HTR-8/SVneo (cell line): ENCODE measurements around the gene STX4.

Experiments
- DNase-seq: peaks from one replicate; pipeline ENCODE4 v3.0.0; 2011; ENCODE audit warnings: low spot score, mixed read lengths; ENCODE audit not compliant: insufficient read length
- FAIRE-seq: peaks from 2 replicates; lab custom pipeline; 2011; peaks lifted over from hg19 to GRCh38; lab: Jason Lieb, UNC

The STX4 gene

DNA sequence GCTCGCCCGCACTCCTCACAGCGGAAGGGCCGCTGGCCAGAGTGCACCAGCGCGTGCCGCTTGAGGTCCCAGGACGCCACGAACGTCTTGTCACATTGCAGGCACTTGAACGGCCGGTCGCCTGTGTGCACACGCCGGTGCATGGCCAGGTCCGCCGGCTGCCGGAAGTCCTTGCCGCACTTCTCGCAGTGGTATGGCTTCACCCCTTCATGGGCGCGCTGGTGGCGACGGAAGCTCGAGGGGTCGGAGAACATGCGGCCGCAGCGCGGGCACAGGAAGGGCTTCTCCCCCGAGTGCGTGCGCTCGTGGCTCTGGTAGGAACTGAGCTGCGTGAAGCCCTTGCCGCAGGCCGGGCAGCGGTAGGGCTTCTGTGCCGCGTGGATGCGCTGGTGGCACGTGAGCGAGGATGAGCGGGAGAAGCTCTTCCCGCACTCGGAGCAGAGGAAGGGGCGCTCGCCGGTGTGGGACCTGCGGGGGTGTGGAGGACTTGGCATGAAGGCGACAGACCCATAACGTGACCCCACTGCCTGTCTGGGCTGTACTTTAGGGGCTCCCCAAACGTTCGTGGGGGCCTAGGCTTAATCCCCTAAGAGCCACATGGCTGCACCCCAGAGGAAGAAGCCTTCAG is 28.6 kb downstream of the STX4 start:
- no peak for DNase-seq

DNA sequence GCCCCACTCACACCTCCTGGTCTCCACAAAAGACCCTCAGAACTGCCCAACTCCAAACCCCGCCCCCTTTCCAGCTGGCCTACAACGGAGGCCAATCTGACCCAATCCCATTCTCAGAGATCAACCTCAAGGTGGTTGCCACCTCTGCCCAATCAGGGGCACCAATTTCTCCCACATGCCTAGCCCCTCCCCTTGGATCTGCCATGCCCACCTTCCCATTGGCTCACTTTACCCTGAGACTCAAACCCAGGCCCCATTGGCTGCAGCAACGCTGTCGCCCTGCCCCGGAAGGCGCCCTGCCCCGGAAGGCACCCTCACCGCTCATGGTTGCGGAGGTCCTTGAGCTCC is 30.1 kb downstream of the STX4 start:
- DNase-seq = no peak
- no peak for FAIRE-seq

More for the DNA sequence above, 28.6 kb downstream of the STX4 start:
- no peak for FAIRE-seq

DNA sequence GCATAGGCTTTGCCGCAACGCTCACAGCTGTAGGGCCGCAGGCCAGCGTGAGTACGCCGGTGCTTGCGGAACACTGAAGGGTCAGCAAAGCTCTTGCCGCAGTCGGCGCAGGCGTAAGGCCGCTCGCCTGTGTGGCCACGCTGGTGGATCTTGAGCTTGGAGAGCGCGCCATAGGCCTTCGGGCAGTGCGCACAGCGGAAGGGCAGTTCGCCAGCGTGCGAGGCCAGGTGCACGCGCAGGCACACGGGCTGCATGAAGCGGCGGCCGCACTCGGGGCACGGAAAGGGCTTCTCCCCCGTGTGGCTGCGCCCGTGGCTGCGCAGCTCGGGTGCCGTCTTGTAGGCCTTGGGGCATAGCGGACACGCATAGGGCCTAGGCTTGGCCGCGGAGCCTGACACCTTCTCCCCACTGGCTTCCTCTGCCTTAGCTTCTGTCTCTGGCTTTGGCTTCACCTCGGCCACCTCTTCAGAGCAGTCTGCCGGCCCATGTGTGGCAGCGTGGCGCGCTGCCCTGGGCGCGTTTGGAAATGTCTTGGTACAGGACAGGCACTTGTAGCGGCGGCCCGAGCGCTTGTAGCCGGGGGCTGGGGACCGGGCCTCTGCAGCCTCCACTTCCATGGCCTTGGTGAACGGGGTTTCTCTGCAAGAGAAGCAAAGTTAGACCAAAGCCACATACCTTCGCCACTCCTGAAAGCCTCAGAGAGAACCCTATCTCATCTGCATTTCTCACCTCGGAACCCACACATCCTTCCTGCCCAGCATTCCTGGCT is 30.7 kb downstream of the STX4 start:
- no peak for DNase-seq
- no peak for FAIRE-seq

DNA sequence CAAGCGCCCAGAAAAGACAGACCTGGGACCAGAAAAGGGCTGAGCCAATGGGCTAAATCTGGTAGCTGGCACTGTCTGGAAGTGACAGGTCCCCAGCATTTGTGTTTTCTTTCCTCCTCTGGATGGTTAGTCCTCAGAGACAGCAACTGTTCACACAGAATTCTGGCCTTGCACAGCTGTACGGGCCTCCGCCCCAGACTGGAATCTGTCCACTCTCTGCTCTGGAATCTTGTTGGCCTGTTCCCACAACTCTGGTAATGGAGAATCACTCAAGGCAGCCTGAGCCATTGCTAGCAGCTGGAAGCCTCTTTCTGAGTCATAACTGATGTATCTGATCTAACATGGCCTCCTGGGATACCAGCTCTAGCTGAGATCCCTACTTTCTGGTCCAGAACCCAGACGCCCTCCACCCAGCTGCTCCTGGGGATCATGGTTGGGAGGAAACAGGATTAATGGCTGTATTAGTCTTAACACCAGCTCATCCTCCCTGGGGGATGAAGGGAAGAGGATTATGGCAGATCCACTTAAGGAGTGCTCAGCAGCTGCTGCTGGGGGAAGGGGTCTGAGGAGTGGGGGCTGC is 31.6 kb downstream of the STX4 start:
- FAIRE-seq = no peak
- peak; percentile 43 for DNase-seq

DNA sequence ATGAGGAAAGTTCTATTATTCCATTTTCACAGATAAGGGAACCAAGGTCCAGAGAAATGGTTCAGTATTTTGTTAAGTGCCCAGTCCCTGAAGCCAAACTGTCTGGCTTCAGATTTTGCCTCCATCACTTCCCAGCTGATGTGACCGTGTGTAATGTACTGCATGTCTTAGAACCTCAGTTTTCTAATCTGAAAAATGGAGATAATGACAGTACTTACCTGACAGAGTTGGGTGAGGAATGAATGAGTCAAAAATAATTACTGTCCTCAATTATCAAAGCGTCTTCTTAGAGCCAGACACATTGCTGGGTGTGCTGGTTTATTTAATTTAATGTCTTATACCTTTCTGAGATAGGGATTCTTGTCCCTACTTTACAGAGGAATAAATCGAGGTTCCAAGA is 34.0 kb downstream of the STX4 start:
- no peak for DNase-seq
- no peak for FAIRE-seq

DNA sequence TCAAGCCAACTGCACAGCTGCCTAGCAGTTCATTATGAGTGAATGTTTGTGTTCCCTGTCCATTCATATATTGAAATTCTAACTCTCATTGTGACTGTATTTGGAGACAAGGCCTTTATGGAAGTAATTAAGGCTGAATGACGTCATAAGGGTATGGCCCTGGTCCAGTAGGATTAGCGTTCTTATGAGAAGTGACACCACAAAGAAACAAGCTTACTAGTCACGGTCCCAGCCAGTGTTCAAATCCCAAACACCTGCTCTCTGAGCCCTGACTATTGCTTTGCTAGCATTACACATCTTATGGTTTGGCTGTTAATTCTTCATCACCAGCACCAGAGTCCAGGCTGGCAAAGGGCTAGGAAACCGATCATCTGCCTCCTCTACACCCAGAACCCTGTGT is 38.5 kb downstream of the STX4 start:
- DNase-seq = no peak
- FAIRE-seq = no peak

DNA sequence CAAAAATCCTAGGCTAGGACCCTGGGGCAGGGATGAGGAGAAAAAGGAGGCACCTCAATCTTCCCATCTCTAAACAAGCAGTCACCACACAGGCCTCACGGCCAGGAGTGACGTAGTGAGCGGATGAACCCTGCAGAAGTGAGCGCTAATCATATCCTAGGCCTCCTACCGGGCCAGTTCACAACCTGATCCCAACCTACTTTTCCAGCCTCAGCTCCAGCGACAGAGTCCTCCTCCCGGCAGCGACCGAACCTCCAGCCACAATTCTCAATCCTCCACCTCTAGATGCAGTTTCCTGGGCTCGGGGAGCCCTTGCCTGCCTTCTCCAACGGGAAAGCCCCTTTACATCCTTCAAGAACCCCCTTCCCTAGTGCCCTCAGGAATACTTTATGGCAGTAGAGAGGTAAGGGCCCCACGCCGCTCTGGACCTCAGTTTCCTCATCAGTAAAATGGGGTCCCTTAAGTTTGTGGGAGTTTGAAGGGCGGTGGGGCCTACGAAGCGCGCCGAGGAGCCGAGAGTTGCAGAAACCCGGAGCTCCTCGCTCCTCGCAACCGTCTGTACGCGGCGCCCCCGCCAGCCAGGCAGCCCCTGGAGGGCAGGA is 39.3 kb downstream of the STX4 start:
- no peak for FAIRE-seq
- DNase-seq = no peak

DNA sequence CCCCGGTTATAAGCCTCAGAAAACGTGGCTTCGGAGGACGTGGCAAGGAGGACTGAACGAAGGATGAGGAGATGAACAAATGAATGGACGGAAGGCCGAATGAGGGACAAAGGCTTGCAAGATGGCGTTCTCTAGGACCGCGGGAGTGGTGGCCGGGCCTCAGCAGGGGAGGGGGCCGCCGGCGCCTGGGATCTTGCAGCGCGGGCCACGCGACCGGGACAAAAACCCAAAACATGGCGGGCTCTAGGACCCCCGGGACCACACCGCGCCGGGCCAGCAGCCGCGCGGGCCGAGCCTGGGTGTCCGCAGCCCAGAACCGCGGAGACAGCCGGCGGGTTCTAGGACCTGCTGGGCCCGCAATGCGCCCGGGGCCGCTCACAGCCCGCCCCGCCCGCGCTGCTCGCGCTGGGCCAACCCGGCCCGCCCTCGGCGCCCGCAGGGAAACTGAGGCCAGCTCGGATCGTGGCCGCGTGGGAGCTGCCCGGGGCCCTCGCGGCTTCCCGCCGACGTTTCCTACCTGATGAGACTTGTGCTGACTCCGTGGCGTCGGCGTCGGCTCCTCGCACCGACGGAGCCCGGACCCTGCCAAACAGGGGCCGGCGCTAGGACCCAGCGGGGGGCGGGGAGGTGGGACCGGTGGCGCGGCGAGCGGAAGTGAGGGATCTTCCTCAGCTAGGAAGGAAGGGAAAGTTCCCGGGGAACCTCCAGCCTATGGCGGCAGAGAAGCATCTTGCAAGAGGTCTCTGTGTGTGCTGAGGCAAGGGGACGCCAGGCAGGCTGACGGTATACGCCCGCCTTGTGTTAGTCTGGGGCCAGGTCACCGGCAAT is 40.0 kb downstream of the STX4 start:
- no peak for FAIRE-seq

DNA sequence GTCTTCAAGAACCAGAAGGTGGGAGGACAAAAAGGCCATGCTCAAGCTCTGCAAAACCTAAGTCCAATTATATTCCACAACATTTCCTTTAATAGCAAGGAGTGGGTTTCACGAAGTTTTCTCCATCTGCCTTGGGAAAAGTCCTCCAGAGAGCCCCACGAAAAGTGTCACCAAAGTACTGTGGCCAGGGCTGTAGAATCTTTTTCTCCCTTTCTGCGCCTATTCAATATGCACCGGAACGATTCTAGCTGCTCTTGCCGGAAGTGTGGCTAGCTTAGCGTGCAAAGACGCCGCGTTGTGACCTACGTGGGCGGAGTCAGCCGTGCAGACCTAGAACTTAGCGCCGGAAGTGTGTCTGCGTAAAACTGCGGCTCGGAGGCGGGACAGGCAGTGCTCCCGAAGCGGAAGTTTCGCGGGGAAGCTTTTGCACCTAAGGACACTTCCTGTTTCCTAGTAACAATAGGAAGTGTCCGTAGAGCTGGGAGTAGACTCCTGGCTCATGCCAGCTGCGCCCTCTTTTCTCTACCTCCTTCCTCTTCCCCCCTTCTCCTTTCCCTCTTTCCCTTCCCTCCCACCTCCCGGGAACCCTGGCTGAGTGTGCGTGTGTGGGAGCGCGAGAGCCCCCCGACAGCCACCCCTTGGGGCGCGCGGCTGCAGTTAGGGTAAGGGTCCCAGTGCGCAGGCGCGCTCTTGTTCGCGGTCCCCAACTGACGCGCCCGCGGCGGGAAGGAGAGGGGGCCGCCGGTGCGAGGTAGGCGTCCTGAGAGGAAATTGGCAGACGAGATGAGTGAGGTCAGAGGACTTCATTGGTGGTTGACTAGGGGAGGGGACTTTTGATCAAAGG is 40.8 kb downstream of the STX4 start, which contains the start of the genes ZNF646 and ZNF668:
Gene ZNF646, plus strand, starts transcription at position 453 of the 844 bp plus-strand sequence. CDS start 1,903 bp downstream, outside the sequence.
Gene ZNF668, minus strand, starts transcription at position 271 of the 844 bp plus-strand sequence. CDS start 9,781 bp downstream, outside the sequence.
- peak; percentile 97 for DNase-seq
- FAIRE-seq = peak; percentile 59

More for the DNA sequence above, 40.0 kb downstream of the STX4 start:
- peak; percentile 87 for DNase-seq

DNA sequence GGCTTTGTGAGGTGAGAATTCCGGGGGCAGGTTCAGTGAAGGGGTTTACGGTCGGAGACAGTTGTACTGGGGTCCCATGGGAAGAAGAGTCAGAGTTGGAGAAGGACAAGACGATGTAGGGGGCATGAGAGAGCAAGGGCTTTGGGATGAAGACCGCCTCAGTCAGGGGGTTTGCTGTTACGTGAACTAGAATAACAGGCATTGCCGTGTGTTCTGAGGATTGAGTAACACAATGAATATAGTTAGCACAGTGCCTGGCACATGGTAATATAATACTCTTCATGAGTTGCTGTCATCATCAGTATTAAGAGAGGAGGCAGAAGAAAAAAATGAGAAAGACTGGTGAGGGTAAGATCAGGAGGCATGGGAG is 41.4 kb downstream of the STX4 start:
- DNase-seq = no peak
- no peak for FAIRE-seq

DNA sequence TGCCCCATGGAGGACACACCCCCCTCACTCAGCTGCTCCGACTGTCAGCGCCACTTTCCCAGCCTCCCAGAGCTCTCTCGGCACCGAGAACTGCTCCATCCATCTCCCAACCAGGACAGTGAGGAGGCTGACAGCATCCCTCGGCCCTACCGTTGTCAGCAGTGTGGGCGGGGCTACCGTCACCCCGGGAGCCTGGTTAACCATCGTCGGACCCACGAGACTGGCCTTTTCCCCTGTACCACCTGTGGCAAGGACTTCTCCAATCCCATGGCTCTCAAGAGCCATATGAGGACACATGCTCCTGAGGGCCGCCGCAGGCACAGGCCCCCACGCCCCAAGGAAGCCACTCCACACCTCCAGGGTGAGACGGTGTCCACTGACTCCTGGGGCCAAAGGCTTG is 43.0 kb downstream of the STX4 start:
- no peak for DNase-seq
- FAIRE-seq = no peak

DNA sequence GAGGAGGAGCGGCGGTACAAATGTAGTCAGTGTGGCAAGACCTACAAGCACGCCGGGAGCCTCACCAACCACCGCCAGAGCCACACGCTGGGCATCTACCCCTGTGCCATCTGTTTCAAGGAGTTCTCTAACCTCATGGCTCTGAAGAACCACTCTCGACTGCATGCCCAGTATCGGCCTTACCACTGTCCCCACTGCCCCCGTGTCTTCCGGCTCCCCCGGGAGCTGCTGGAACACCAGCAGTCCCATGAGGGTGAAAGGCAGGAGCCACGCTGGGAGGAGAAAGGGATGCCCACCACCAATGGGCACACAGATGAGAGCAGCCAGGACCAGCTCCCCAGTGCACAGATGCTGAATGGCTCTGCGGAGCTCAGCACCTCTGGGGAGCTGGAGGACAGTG is 43.7 kb downstream of the STX4 start:
- DNase-seq = no peak
- FAIRE-seq = no peak

DNA sequence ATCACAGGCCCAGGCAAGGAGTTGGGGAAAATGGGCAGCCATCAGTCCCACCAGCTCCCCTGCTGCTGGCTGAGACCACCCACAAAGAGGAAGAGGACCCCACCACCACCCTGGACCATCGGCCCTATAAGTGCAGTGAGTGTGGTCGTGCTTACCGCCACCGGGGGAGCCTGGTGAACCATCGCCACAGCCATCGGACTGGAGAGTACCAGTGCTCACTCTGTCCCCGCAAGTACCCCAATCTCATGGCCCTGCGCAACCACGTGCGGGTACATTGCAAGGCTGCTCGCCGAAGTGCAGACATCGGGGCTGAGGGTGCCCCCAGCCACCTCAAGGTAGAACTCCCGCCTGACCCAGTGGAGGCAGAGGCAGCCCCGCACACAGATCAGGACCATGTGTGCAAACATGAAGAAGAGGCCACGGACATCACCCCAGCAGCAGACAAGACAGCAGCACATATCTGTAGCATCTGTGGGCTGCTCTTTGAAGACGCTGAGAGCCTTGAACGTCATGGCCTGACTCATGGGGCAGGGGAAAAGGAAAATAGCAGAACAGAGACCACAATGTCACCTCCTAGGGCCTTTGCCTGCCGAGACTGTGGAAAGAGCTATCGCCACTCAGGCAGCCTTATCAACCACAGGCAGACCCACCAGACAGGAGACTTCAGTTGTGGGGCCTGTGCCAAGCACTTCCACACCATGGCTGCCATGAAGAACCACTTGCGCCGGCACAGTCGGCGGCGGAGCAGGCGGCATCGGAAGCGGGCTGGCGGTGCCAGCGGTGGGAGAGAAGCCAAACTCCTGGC is 44.4 kb downstream of the STX4 start:
- DNase-seq (no peak), FAIRE-seq (no peak)

DNA sequence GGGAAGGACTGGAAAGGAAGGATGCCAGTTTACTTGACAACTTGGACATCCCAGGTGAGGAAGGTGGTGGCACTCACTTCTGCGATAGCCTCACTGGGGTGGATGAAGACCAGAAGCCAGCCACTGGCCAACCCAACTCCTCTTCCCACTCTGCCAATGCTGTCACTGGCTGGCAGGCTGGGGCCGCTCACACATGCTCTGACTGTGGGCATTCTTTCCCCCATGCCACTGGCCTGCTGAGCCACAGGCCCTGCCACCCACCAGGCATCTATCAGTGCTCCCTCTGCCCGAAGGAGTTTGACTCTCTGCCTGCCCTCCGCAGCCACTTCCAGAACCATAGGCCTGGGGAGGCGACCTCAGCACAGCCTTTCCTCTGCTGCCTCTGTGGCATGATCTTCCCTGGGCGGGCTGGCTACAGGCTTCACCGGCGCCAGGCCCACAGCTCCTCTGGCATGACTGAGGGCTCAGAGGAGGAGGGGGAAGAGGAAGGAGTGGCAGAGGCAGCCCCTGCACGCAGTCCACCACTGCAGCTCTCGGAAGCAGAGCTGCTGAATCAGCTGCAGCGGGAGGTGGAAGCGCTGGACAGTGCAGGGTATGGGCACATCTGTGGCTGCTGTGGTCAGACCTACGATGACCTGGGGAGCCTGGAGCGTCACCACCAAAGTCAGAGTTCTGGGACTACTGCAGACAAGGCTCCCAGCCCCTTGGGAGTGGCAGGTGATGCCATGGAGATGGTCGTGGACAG is 45.4 kb downstream of the STX4 start:
- DNase-seq (no peak), FAIRE-seq (no peak)

DNA sequence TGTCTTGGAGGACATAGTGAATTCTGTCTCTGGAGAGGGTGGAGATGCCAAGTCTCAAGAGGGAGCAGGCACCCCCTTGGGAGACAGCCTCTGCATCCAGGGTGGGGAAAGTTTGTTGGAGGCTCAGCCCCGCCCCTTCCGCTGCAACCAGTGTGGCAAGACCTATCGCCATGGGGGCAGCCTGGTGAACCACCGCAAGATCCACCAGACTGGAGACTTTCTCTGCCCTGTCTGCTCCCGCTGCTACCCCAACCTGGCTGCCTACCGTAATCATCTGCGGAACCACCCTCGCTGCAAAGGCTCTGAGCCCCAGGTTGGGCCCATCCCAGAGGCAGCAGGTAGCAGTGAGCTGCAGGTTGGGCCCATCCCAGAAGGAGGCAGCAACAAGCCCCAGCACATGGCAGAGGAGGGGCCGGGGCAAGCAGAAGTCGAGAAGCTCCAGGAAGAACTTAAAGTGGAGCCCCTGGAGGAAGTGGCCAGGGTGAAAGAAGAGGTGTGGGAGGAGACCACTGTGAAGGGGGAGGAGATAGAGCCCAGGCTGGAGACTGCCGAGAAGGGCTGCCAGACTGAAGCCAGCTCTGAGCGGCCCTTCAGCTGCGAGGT is 46.1 kb downstream of the STX4 start:
- DNase-seq (no peak), FAIRE-seq (no peak)

DNA sequence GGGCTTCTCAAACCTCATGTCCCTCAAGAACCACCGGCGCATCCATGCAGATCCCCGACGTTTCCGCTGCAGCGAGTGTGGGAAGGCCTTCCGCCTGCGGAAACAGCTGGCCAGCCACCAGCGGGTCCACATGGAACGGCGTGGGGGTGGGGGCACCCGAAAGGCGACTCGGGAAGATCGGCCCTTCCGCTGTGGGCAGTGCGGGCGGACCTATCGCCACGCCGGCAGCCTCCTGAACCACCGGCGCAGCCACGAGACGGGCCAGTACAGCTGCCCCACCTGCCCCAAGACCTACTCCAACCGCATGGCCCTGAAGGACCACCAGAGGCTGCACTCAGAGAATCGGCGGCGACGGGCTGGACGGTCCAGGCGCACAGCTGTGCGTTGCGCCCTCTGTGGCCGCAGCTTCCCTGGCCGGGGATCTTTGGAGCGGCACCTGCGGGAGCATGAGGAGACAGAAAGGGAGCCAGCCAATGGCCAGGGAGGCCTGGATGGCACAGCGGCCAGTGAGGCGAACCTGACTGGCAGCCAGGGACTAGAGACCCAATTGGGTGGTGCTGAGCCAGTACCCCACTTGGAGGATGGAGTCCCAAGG is 46.8 kb downstream of the STX4 start:
- no peak for FAIRE-seq
- DNase-seq = no peak

DNA sequence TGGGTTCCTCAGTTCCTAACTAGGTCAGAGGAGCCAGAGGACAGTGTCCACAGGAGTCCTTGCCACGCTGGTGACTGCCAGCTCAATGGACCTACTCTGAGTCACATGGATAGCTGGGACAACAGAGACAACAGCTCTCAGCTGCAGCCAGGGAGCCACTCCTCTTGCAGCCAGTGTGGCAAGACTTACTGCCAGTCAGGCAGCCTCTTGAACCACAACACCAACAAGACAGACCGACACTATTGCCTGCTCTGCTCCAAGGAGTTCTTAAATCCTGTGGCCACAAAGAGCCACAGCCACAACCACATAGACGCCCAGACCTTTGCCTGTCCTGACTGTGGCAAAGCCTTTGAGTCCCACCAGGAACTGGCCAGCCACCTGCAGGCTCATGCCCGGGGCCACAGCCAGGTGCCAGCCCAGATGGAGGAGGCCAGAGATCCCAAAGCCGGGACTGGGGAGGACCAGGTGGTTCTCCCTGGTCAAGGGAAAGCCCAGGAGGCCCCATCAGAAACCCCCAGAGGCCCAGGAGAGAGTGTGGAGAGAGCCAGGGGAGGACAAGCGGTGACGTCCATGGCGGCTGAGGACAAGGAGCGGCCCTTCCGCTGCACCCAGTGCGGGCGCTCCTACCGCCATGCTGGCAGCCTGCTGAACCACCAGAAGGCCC is 47.5 kb downstream of the STX4 start:
- DNase-seq = no peak
- no peak for FAIRE-seq
